Fibroblast of the aortic adventitia (primary cell): ENCODE results near the gene OMP. TPM values are rescaled to one million over a fixed set of nuclear protein-coding genes. Genes with fewer than 3 reads are reported as not detected.

Source experiments
- DNase-seq: peaks from one replicate; pipeline ENCODE4 v3.0.0-alpha.2; 2010; ENCODE audit warnings: low read depth
- H3K4me3 ChIP-seq: 2 replicates; pipeline ENCODE4 v1.5.1; 2011; ENCODE audit warnings: low read depth, mild to moderate bottlenecking, control low read depth, low read length, moderate library complexity
- CTCF ChIP-seq: IDR thresholded peaks from 2 replicates; pipeline ENCODE4 v1.5.1; 2011; ENCODE audit warnings: mild to moderate bottlenecking, low read length, control low read depth, inconsistent platforms; ENCODE audit not compliant: insufficient read depth
- total RNA-seq: library from RNA; depleted of rRNA; stranded (reverse); fragments of >200 nt; gene quantifications from 2 replicates; pipeline ENCODE4 v1.2.3, GENCODE V29; 2012; ENCODE audit warnings: low replicate concordance

The OMP gene
- total RNA-seq, 1 donor, result 1.1 TPM

- no peak for DNase-seq
- no peak overlapping the region for H3K4me3 ChIP-seq
- TF ChIP-seq CTCF, result no peak
Measured at GRCh38 chr11:77142091-77142975, 39.7 kb downstream of the OMP start.

DNA sequence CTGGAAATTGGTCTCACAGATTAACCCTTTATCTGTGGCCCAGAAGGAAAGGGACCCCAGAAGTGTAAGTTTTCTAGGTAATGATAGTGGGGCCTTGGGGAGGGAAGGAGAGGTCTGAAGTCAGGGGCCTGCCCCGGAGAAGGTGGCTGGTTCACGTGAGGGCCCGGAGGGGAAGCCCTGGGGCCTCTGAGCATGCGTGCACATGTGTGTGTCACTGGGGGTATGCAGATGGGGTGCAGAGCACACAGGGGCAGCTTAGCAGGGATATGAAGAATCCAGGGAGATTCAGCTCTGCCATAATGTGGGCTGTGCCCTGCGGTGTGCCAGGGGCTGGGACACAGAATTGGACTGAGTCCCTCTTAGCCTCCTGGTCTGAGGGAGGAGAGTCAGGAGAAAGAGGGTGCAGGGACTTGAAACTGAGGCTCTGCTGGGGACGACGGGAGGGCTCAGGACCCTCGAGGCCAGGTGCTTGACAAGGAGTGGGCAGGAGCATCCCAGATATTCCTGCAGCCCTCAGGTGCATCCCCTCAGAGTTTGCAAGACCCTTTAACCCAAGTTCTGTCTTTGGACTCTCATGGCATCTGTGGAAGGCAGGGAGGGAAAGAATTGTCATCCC is 40.9 kb downstream of the OMP start:
- no peak overlapping the region for H3K4me3 ChIP-seq
- DNase-seq, result no peak
- TF ChIP-seq CTCF, result no peak

- TF ChIP-seq CTCF, result no peak
- DNase-seq, result no peak
- no peak overlapping the region for H3K4me3 ChIP-seq
Measured at GRCh38 chr11:77144196-77144856, 41.7 kb downstream of the OMP start.

DNA sequence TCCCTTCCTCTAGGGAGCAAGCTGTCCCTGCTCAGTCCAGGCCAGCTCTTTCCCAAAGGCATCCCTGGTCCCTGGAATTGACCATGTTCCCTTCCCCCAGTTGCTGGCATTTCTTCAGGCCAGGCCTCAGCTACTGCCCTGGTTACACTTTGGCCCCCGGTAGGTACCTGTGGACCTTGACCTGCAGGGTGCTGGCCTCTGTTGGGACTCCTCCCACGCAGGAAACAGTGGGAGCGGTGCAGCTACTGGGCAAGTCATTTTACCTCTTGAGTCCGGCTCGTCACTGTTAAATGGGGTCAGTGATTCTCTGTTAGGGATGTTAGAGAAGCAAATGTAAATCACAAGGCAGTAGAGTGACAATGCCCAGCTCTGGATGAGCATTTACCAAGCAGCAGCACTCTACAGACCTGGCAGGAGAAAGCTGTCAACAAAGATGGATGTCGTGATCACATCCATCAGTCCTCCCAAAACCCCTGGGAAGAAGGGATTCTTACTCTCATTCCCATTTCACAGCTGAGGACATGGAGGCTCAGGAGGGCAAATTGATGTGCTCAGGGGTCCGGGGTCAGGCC is 42.3 kb downstream of the OMP start:
- no peak for TF ChIP-seq CTCF
- DNase-seq, result no peak
- no peak overlapping the region for H3K4me3 ChIP-seq

- TF ChIP-seq CTCF, result no peak
- DNase-seq, result no peak
- no peak overlapping the region for H3K4me3 ChIP-seq
Measured at GRCh38 chr11:77146261-77147035, 43.8 kb downstream of the OMP start.

GRCh38 chr11:77147036-77147315 is 44.3 kb downstream of the OMP start:
- H3K4me3 ChIP-seq, result no peak overlapping the region
- no peak for DNase-seq
- no peak for TF ChIP-seq CTCF
